SW480 (cell line): ENCODE data around the gene HPSE.
A peak's percentile ranks its signal among the peaks of the same experiment; 100 is the strongest.
"Not testable (repeated sequence)": the region's sequence is repeated elsewhere in the genome, so short reads cannot be mapped to it uniquely, and the experiment has no call there.

Source experiments
- DNase-seq: peaks from one replicate; pipeline ENCODE4 v3.0.0-alpha.2; 2016; ENCODE audit warnings: low spot score

HPSE gene

GRCh38 chr4:83283181-83283580 is 51.5 kb downstream of the HPSE start:
- DNase-seq = no peak

- peak; percentile 17 for DNase-seq
Observed at GRCh38 chr4:83282049-83282535, 52.6 kb downstream of the HPSE start.

- peak; percentile 3 for DNase-seq
Observed at GRCh38 chr4:83281307-83281706, 53.3 kb downstream of the HPSE start.

- no peak for DNase-seq
Observed at GRCh38 chr4:83276299-83277040, 58.2 kb downstream of the HPSE start.

GRCh38 chr4:83273926-83274325 is 60.7 kb downstream of the HPSE start:
- not testable (repeated sequence) for DNase-seq

GRCh38 chr4:83272900-83273299 is 61.7 kb downstream of the HPSE start:
- no peak for DNase-seq

GRCh38 chr4:83269256-83269655 is 65.4 kb downstream of the HPSE start:
- no peak for DNase-seq

- DNase-seq = no peak
Observed at GRCh38 chr4:83268491-83268890, 66.2 kb downstream of the HPSE start.

GRCh38 chr4:83267830-83268475 is 66.7 kb downstream of the HPSE start:
- no peak for DNase-seq

- DNase-seq = no peak
Observed at GRCh38 chr4:83267121-83267829, 67.4 kb downstream of the HPSE start.

GRCh38 chr4:83266689-83267088 is 68.0 kb downstream of the HPSE start:
- no peak for DNase-seq

- no peak for DNase-seq
Observed at GRCh38 chr4:83263106-83263505, 71.5 kb downstream of the HPSE start.

- no peak for DNase-seq
Observed at GRCh38 chr4:83262682-83263081, 72.0 kb downstream of the HPSE start.

GRCh38 chr4:83261307-83261706 is 73.3 kb downstream of the HPSE start:
- DNase-seq = no peak

GRCh38 chr4:83259586-83259985 is 75.1 kb downstream of the HPSE start:
- no peak for DNase-seq

GRCh38 chr4:83258461-83258860 is 76.2 kb downstream of the HPSE start:
- no peak for DNase-seq

GRCh38 chr4:83257811-83258210 is 76.8 kb downstream of the HPSE start:
- no peak for DNase-seq

- DNase-seq = peak; percentile 22
Observed at GRCh38 chr4:83255584-83255983, 79.1 kb downstream of the HPSE start.

GRCh38 chr4:83252782-83253405 is 81.8 kb downstream of the HPSE start:
- DNase-seq = peak; percentile 47

GRCh38 chr4:83251447-83251830 is 83.2 kb downstream of the HPSE start:
- no peak for DNase-seq

GRCh38 chr4:83250687-83251446 is 83.8 kb downstream of the HPSE start:
- no peak for DNase-seq

GRCh38 chr4:83248486-83248885 is 86.2 kb downstream of the HPSE start:
- DNase-seq = no peak
